H1 (cell line): ENCODE measurements around the gene MRTFA. TPM values are rescaled to one million over a fixed set of nuclear protein-coding genes. Genes with fewer than 3 reads are reported as not detected.

ENCODE experiments used
- CTCF ChIA-PET: fragments of 300-600 bp; sonication (Branson Sonifier 250); formaldehyde crosslinking; loops from one replicate; lab custom pipeline; 2021; ENCODE audit not compliant: partially characterized antibody; lab: Charles Lee
- POLR2A ChIA-PET: fragments of 300-600 bp; sonication (Branson Sonifier 250); formaldehyde crosslinking; loops from one replicate; lab custom pipeline; 2021; ENCODE audit warnings: inconsistent platforms; ENCODE audit not compliant: partially characterized antibody; lab: Charles Lee
- DNase-seq, 2 experiments: peaks; one replicate each; pipeline versions ENCODE4 v3.0.0 to v3.0.0-alpha.2; 2010 to 2022; ENCODE audit warnings: low spot score in 2 of 2, low read depth in 1 of 2, mixed read lengths in 1 of 2
- FAIRE-seq: peaks from 2 replicates; lab custom pipeline; 2011; peaks lifted over from hg19 to GRCh38; lab: Jason Lieb, UNC
- H2AFZ ChIP-seq: 2 replicates; pipeline ENCODE4 v1.8.1; 2012; ENCODE audit warnings: low read length, inconsistent platforms
- H2AK5ac ChIP-seq: 2 replicates; pipeline ENCODE4 v1.6.1; 2013; ENCODE audit warnings: low read depth, low read length
- H2BK120ac ChIP-seq: replicated peaks from 2 replicates; pipeline ENCODE3; 2013; ENCODE audit warnings: low read depth, low read length, inconsistent platforms
- H2BK12ac ChIP-seq: 2 replicates; pipeline ENCODE4 v1.6.1; 2013; ENCODE audit warnings: low read depth, low read length
- H2BK15ac ChIP-seq: 2 replicates; pipeline ENCODE4 v1.6.1; 2013; ENCODE audit warnings: low read length
- H2BK20ac ChIP-seq: 2 replicates; pipeline ENCODE4 v1.6.1; 2013; ENCODE audit warnings: low read length
- H2BK5ac ChIP-seq: 2 replicates; pipeline ENCODE4 v1.6.1; 2013; ENCODE audit warnings: low read depth, low read length
- H3K14ac ChIP-seq: 2 replicates; pipeline ENCODE4 v1.6.1; 2013; ENCODE audit warnings: inconsistent platforms; ENCODE audit not compliant: insufficient read length
- H3K18ac ChIP-seq: 2 replicates; pipeline ENCODE4 v1.6.1; 2013; ENCODE audit warnings: low read length; ENCODE audit errors: extremely low read depth
- H3K23ac ChIP-seq: 2 replicates; pipeline ENCODE4 v1.6.1; 2013; ENCODE audit warnings: inconsistent platforms; ENCODE audit not compliant: insufficient read length
- H3K23me2 ChIP-seq: 2 replicates; pipeline ENCODE4 v1.6.1; 2013; ENCODE audit warnings: low read depth, low read length
- H3K27ac ChIP-seq: 2 replicates; pipeline ENCODE4 v1.6.1; 2011; ENCODE audit warnings: low read depth, low read length, inconsistent platforms
- H3K27me3 ChIP-seq, 4 experiments: replicated peaks in 1 of 4; 1 replicate in 1 of 4; 2 replicates in 3 of 4; pipeline versions ENCODE4 v1.6.1 to v1.8.1; 2011 to 2013; ENCODE audit warnings: low read length in 3 of 4, mild to moderate bottlenecking in 3 of 4, inconsistent platforms in 2 of 4, mixed read lengths in 2 of 4, moderate library complexity in 1 of 4; ENCODE audit not compliant: control insufficient read depth in 3 of 4, insufficient read depth in 3 of 4; ENCODE audit errors: extremely low read depth in 1 of 4
- H3K36me3 ChIP-seq, 4 experiments: 2 replicates each; pipeline versions ENCODE4 v1.6.1 to v1.8.1; 2011 to 2013; ENCODE audit warnings: mild to moderate bottlenecking in 4 of 4, low read length in 3 of 4, moderate library complexity in 2 of 4, control low read depth in 1 of 4, inconsistent platforms in 1 of 4; ENCODE audit not compliant: insufficient read depth in 4 of 4, control insufficient read depth in 2 of 4
- H3K4ac ChIP-seq: replicated peaks from 2 replicates; pipeline ENCODE3; 2013; ENCODE audit warnings: low read length, low read depth, mixed read lengths, inconsistent platforms; ENCODE audit not compliant: insufficient read length
- H3K4me1 ChIP-seq, 4 experiments: replicated peaks in 1 of 4; 1 replicate in 1 of 4; 2 replicates in 3 of 4; pipeline versions ENCODE4 v1.6.1 to v1.8.1; 2011 to 2013; ENCODE audit warnings: low read length in 3 of 4, inconsistent platforms in 2 of 4, mixed read lengths in 1 of 4; ENCODE audit not compliant: insufficient read depth in 4 of 4, control insufficient read depth in 3 of 4
- H3K4me2 ChIP-seq, 2 experiments: 2 replicates each; pipeline versions ENCODE4 v1.6.1 to v1.8.1; 2011 to 2013; ENCODE audit warnings: low read depth in 2 of 2, low read length in 2 of 2, control low read depth in 1 of 2, inconsistent platforms in 1 of 2, mild to moderate bottlenecking in 1 of 2; ENCODE audit not compliant: insufficient read depth in 1 of 2
- H3K4me3 ChIP-seq, 4 experiments: fragments of 200-600, 300-600 bp in 1 of 4; sonication (generic), shearing (Covaris generic), sonication (Bioruptor Twin) in 1 of 4; 2 replicates each; pipeline versions ENCODE4 v1.5.1 to v1.8.1; 2011 to 2016; ENCODE audit warnings: low read length in 4 of 4, low read depth in 3 of 4, control low read depth in 2 of 4, inconsistent platforms in 2 of 4, mild to moderate bottlenecking in 2 of 4, mixed read lengths in 1 of 4, moderate library complexity in 1 of 4; ENCODE audit not compliant: insufficient read depth in 2 of 4; ENCODE audit errors: extremely low read depth in 1 of 4
- H3K56ac ChIP-seq: replicated peaks from 2 replicates; pipeline ENCODE3; 2013; ENCODE audit warnings: low read depth, mild to moderate bottlenecking, mixed read lengths, low read length, inconsistent platforms; ENCODE audit not compliant: insufficient read length
- H3K79me1 ChIP-seq: 2 replicates; pipeline ENCODE4 v1.6.1; 2013; ENCODE audit warnings: low read depth, low read length, control low read depth
- H3K79me2 ChIP-seq, 2 experiments: 2 replicates each; pipeline versions ENCODE4 v1.6.1 to v1.8.1; 2012 to 2013; ENCODE audit warnings: low read length in 2 of 2, mild to moderate bottlenecking in 2 of 2, inconsistent platforms in 1 of 2; ENCODE audit not compliant: insufficient read depth in 2 of 2, control insufficient read depth in 1 of 2
- H3K9ac ChIP-seq, 4 experiments: replicated peaks in 1 of 4; 1 replicate in 1 of 4; 2 replicates in 3 of 4; pipeline versions ENCODE4 v1.6.1 to v1.8.1; 2011 to 2013; ENCODE audit warnings: low read depth in 3 of 4, low read length in 3 of 4, control low read depth in 2 of 4, mild to moderate bottlenecking in 2 of 4, moderate library complexity in 2 of 4, inconsistent platforms in 1 of 4; ENCODE audit errors: extremely low read depth in 1 of 4
- H3K9me3 ChIP-seq, 2 experiments: 2 replicates each; pipeline versions ENCODE4 v1.6.1 to v1.8.1; 2012 to 2013; ENCODE audit warnings: mild to moderate bottlenecking in 2 of 2, moderate library complexity in 2 of 2, control low read depth in 1 of 2, inconsistent platforms in 1 of 2, low read depth in 1 of 2, low read length in 1 of 2, mixed read lengths in 1 of 2; ENCODE audit not compliant: insufficient read depth in 2 of 2
- H4K20me1 ChIP-seq, 2 experiments: replicated peaks in 1 of 2; 2 replicates each; pipeline versions ENCODE3 to v1.8.1; 2011 to 2013; ENCODE audit warnings: inconsistent platforms in 2 of 2, low read length in 2 of 2, mild to moderate bottlenecking in 1 of 2; ENCODE audit not compliant: insufficient read depth in 2 of 2, control insufficient read depth in 1 of 2
- H4K5ac ChIP-seq: 2 replicates; pipeline ENCODE4 v1.6.1; 2013; ENCODE audit warnings: low read length, low read depth, mixed read lengths, inconsistent platforms; ENCODE audit not compliant: insufficient read length
- H4K8ac ChIP-seq: 2 replicates; pipeline ENCODE4 v1.8.0; 2013; ENCODE audit warnings: mild to moderate bottlenecking, moderate library complexity, low read length, inconsistent platforms; ENCODE audit not compliant: insufficient read depth; ENCODE audit errors: extremely low read depth
- H4K91ac ChIP-seq: replicated peaks from 2 replicates; pipeline ENCODE3; 2013; ENCODE audit warnings: low read length, mixed read lengths, inconsistent platforms; ENCODE audit not compliant: insufficient read length
- CTBP2 ChIP-seq: IDR thresholded peaks from 2 replicates; pipeline ENCODE4 v1.7.0; 2011; ENCODE audit warnings: borderline replicate concordance, mild to moderate bottlenecking, moderate library complexity, mixed read lengths, low read length; ENCODE audit not compliant: insufficient read depth, insufficient read length
- GTF2F1 ChIP-seq: IDR thresholded peaks from 2 replicates; pipeline ENCODE4 v1.6.1; 2012; ENCODE audit warnings: low read depth, low read length, improper control_type of control experiment, borderline replicate concordance
- POLR2AphosphoS5 ChIP-seq: IDR thresholded peaks from 2 replicates; pipeline ENCODE4 v1.6.1; 2011; ENCODE audit warnings: low read depth, low read length
- RAD21 ChIP-seq, 2 experiments: IDR thresholded peaks in 1 of 2; conservative IDR thresholded peaks in 1 of 2; 2 replicates each; pipeline ENCODE4 v1.6.1; 2011; ENCODE audit warnings: low read depth in 2 of 2, low read length in 2 of 2, improper control_type of control experiment in 1 of 2, inconsistent platforms in 1 of 2, mild to moderate bottlenecking in 1 of 2, moderate library complexity in 1 of 2
- SRF ChIP-seq: IDR thresholded peaks from 2 replicates; pipeline ENCODE4 v1.6.1; 2011; ENCODE audit warnings: mild to moderate bottlenecking, low read depth, low read length, moderate library complexity
- TAF7 ChIP-seq: optimal IDR thresholded peaks from 2 replicates; pipeline ENCODE3; 2011; ENCODE audit warnings: low read depth, mild to moderate bottlenecking, inconsistent platforms, low read length, moderate library complexity, borderline replicate concordance
- TEAD4 ChIP-seq: IDR thresholded peaks from 2 replicates; pipeline ENCODE4 v1.6.1; 2012; ENCODE audit warnings: low read depth, low read length, inconsistent platforms, mixed read lengths
- WGBS, 2 experiments: shearing (Covaris generic) in 1 of 2; methylation state at CpG; one replicate each; pipeline versions ENCODE4 v1.1.6 to v1.1.7; 2013 to 2015; ENCODE audit warnings: low lambda C conversion rate in 2 of 2, mixed read lengths in 2 of 2, inconsistent platforms in 1 of 2, low coverage in 1 of 2, missing lambda C conversion rate in 1 of 2; ENCODE audit not compliant: insufficient replicate concordance in 2 of 2, insufficient coverage in 1 of 2, insufficient read length in 1 of 2; ENCODE audit errors: extremely low coverage in 1 of 2, missing lambda C conversion rate in 1 of 2; 5-methylcytosine and 5-hydroxymethylcytosine counted together
- polyA plus RNA-seq, 7 experiments: library from polyadenylated mRNA; depleted of rRNA in 3 of 7; stranded (reverse) in 5 of 7; unstranded in 2 of 7; fragments of >200 nt in 5 of 7; fragments of 200-250 nt in 2 of 7; gene quantifications; 1 replicate in 5 of 7; 2 replicates in 1 of 7; 4 replicates in 1 of 7; pipeline versions ENCODE4 v1.2.1 to v1.2.3, GENCODE V29; 2011 to 2013; ENCODE audit warnings: missing spikeins in 2 of 7, mixed read lengths in 2 of 7
- total RNA-seq: library from RNA; stranded (reverse); fragmentation: NEBNext Ultra II Directional; extraction: Animal tissue kit (Norgen Biotek cat#: 25700); gene quantifications from 2 replicates; pipeline ENCODE4 v1.2.1, GENCODE V29; 2021

The MRTFA gene
- total and polyA plus RNA-seq, 2 of the 8 experiments (the other 6 are each of a cell fraction or from before 2014, with no cell fraction given) = 5.4 to 37.9 TPM

- Histone ChIP-seq H3K27ac (no peak overlapping the region), H2AFZ (no peak overlapping the region), H4K20me1 (no peaks in the 10 kb centered on the region), H3K9ac (no peak overlapping the region), H2BK120ac (no peak overlapping the region), H3K18ac (no peak overlapping the region), H3K79me2 (peaks cover 0 to 12% of the 10 kb centered on the region in 2 experiments; a peak in 1 of 4 replicates), H3K4ac (no peak overlapping the region)
- CTCF ChIA-PET = interaction anchor here (1.3 to 1.8 kb wide), 2 partner anchors 18 to 101 kb away, joined by 4 read pairs; no protein-coding TSS in a partner anchor
- DNase-seq (no peak), FAIRE-seq (no peak)
- WGBS, 2 experiments = 93% methylated on average over 2 of the region's 2 CpGs; no CpG with 5 or more reads in 1 of the 2 experiments
- TF ChIP-seq CTBP2 (no peak), GTF2F1 (no peak), POLR2AphosphoS5 (no peak), TEAD4 (no peak), RAD21 (IDR thresholded peaks at IDR 0.05 in 1 of 2, conservative IDR thresholded peaks at IDR 0.05 in 1 of 2; ENCODE audit: low read depth in 2 of 2, low read length in 2 of 2) (no peak), SRF (no peak), TAF7 (no peak)
- TF ChIP-seq, all 59 proteins: peak for 0
- no peaks in the 10 kb centered on the region; the same call in 1 of the 2 replicates for H3K23me2 ChIP-seq
- no peak overlapping the region for H2BK12ac ChIP-seq
- no peak overlapping the region for H4K91ac ChIP-seq
- H3K27me3 ChIP-seq = no peaks in the 10 kb centered on the region
- H3K36me3 ChIP-seq = no peaks in the 10 kb centered on the region; a peak in 1 of 8 replicates
- no peak overlapping the region for H2BK20ac ChIP-seq
- H2AK5ac ChIP-seq = no peak overlapping the region
- no peak overlapping the region for H2BK15ac ChIP-seq
- peaks cover 2% of the 10 kb centered on the region; the same call in 1 of the 2 replicates for H3K79me1 ChIP-seq
- no peak overlapping the region for H3K4me3 ChIP-seq
- H3K4me1 ChIP-seq = peaks cover 0 to 2% (median 0%) of the 10 kb centered on the region in 4 experiments; a peak in 2 of 7 replicates
- no peak overlapping the region for H3K56ac ChIP-seq
- POLR2A ChIA-PET = no interaction called here
- H3K23ac ChIP-seq = no peak overlapping the region
- H3K4me2 ChIP-seq = no peak overlapping the region
- no peak overlapping the region for H2BK5ac ChIP-seq
- H3K14ac ChIP-seq = no peak overlapping the region
- no peak overlapping the region for H4K8ac ChIP-seq
- no peaks in the 10 kb centered on the region for H3K9me3 ChIP-seq
- H4K5ac ChIP-seq = no peak overlapping the region
These were observed 91.8 kb downstream of the MRTFA start for GRCh38 chr22:40544758-40545157.
